ENCODE results near the gene LEP. TPM values are rescaled to one million over a fixed set of nuclear protein-coding genes. Genes with fewer than 3 reads are reported as not detected.
"Not testable (repeated sequence)": the region's sequence is repeated elsewhere in the genome, so short reads cannot be mapped to it uniquely, and the experiment has no call there.

The LEP gene
- total and polyA plus RNA-seq, 2 donors (not counting 1 experiment from before 2014, with no cell fraction given), result not detected

- Mint-ChIP-seq H3K9me3 (ENCODE audit: insufficient read depth) (peaks cover 2% of the 10 kb centered on the region), H3K27me3 (no peaks in the 10 kb centered on the region), H3K4me3 (no peak overlapping the region), H3K27ac (no peak overlapping the region), H3K4me1 (no peaks in the 10 kb centered on the region)
- ATAC-seq (ENCODE audit: low read depth) (no peak), DNase-seq (no peak)
- H2AFZ ChIP-seq (ENCODE audit: insufficient read depth, low read depth, low read length, poor library complexity, severe bottlenecking), result no peak overlapping the region
- H3K9me3 ChIP-seq (ENCODE audit: control extremely low read depth in 1 of 3, control insufficient read depth in 2 of 3, insufficient read depth in 1 of 3, low read length in 2 of 3), result peaks cover 0 to 6% (median 0%) of the 10 kb centered on the region in 3 donors
- no peaks in the 10 kb centered on the region for H3K79me2 ChIP-seq (ENCODE audit: control insufficient read depth, insufficient read depth, low read length)
- no peaks in the 10 kb centered on the region for H3K36me3 ChIP-seq (replicated peaks in 1 of 2; ENCODE audit: control extremely low read depth in 1 of 2, control insufficient read depth in 1 of 2, extremely low read depth in 1 of 2, insufficient read depth in 2 of 2, low read length in 1 of 2)
- TF ChIP-seq EZH2 (IDR thresholded peaks at IDR 0.05; ENCODE audit: borderline replicate concordance, insufficient read depth, low read depth, low read length, poor library complexity, severe bottlenecking) (no peak), CTCF (IDR thresholded peaks at IDR 0.05) (no peak)
- no peak overlapping the region for H3K27ac ChIP-seq (ENCODE audit: low read length in 2 of 2)
- no peak overlapping the region for H3K4me2 ChIP-seq (replicated peaks; ENCODE audit: low read depth, low read length, poor library complexity, severe bottlenecking)
- intact Hi-C loops (cut with micrococcal nuclease), result no loop called here
- H3K27me3 ChIP-seq (replicated peaks in 1 of 4; ENCODE audit: control extremely low read depth in 1 of 4, control insufficient read depth in 3 of 4, insufficient read depth in 4 of 4, low read length in 3 of 4), result no peaks in the 10 kb centered on the region
- no peaks in the 10 kb centered on the region for H3K4me1 ChIP-seq (ENCODE audit: control insufficient read depth in 2 of 2, insufficient read depth in 2 of 2, low read length in 2 of 2)
- H3K4me3 ChIP-seq (ENCODE audit: control extremely low read depth in 1 of 5, extremely low read depth in 1 of 5, insufficient read depth in 1 of 5, low read depth in 2 of 5, low read length in 4 of 5), result no peak overlapping the region
- ChIA-PET CTCF (no interaction called here), POLR2A (no interaction called here)
- whole genome bisulfite sequencing (ENCODE audit: insufficient coverage), result 100% methylated on average over 1 of the region's 4 CpGs
- no peaks in the 10 kb centered on the region for H4K20me1 ChIP-seq (ENCODE audit: control insufficient read depth, insufficient read depth, low read length, poor library complexity, severe bottlenecking)
- no peak overlapping the region for H3K9ac ChIP-seq (ENCODE audit: low read length)
These were observed 46.5 kb downstream of the LEP start for GRCh38 chr7:128287556-128287955.

GRCh38 chr7:128298004-128298403 lies 56.9 kb downstream of the LEP start:
- POLR2A ChIA-PET, result not testable (repeated sequence)

More at GRCh38 chr7:128298004-128298403, 56.9 kb downstream of the LEP start:
- H4K20me1 ChIP-seq (ENCODE audit: control insufficient read depth, insufficient read depth, low read length, poor library complexity, severe bottlenecking); H3K4me3 ChIP-seq (ENCODE audit: control extremely low read depth in 1 of 5, extremely low read depth in 1 of 5, insufficient read depth in 1 of 5, low read depth in 2 of 5, low read length in 4 of 5); ATAC-seq (ENCODE audit: low read depth); H3K27me3 ChIP-seq (replicated peaks in 1 of 4; ENCODE audit: control extremely low read depth in 1 of 4, control insufficient read depth in 3 of 4, insufficient read depth in 4 of 4, low read length in 3 of 4); H3K79me2 ChIP-seq (ENCODE audit: control insufficient read depth, insufficient read depth, low read length); H3K4me2 ChIP-seq (replicated peaks; ENCODE audit: low read depth, low read length, poor library complexity, severe bottlenecking); H3K9me3 Mint-ChIP-seq (ENCODE audit: insufficient read depth); H3K27me3 Mint-ChIP-seq; H3K4me3 Mint-ChIP-seq; CTCF ChIA-PET; H3K27ac Mint-ChIP-seq; H3K9me3 ChIP-seq (ENCODE audit: control extremely low read depth in 1 of 3, control insufficient read depth in 2 of 3, insufficient read depth in 1 of 3, low read length in 2 of 3); H2AFZ ChIP-seq (ENCODE audit: insufficient read depth, low read depth, low read length, poor library complexity, severe bottlenecking); H3K9ac ChIP-seq (ENCODE audit: low read length); H3K27ac ChIP-seq (ENCODE audit: low read length in 2 of 2); DNase-seq; H3K36me3 ChIP-seq (replicated peaks in 1 of 2; ENCODE audit: control extremely low read depth in 1 of 2, control insufficient read depth in 1 of 2, extremely low read depth in 1 of 2, insufficient read depth in 2 of 2, low read length in 1 of 2); H3K4me1 ChIP-seq (ENCODE audit: control insufficient read depth in 2 of 2, insufficient read depth in 2 of 2, low read length in 2 of 2); H3K4me1 Mint-ChIP-seq; intact Hi-C loops (cut with micrococcal nuclease): not testable (repeated sequence)
- 100% methylated on average over 2 of the region's 7 CpGs for WGBS (ENCODE audit: insufficient coverage)

All from B cell (primary cell).